ENCODE measurements around the gene TMEM250.
"Not testable (repeated sequence)": the region's sequence is repeated elsewhere in the genome, so short reads cannot be mapped to it uniquely, and the experiment has no call there.

Gene TMEM250

DNA sequence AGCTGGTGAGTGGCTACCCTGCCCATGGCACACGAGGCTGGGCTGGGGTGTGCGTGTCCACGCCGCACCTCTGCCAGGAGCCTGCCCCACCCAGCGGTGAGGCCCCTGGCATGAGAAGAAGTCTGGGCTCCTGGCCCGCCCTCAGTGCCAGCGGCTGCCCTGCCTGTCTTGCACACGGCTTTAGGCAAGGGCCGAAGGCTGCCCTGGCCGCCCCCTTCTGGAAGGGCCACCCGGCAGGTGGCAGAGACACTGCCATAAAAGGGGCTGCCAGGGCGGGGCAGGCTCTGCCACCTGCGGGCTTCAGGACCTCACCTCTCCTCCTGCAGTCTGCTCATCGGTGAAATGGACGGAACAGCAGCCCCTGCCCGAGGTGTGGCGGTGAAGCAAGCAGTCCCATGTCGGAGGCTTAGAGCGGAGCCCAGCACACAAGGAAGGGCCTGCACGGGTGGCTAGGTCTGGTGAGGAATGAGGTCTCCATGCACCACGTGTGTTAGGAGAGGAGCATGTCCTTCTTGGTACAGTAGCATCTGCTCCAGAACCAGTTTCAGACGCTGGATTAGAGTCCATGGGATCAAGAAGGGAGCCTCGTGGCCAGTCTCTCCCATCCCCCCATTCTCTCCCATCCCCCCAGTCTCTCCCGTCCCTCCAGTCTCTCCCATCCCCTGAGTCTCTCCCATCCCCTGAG, 34.8 kb upstream of the TMEM250 start:
- H3K27me3 ChIP-seq (ENCODE audit: control insufficient read depth in 2 of 2, insufficient read depth in 2 of 2, low read length in 2 of 2) = peaks cover 0 to 6% of the 10 kb centered on the region in 2 donors
- no peaks in the 10 kb centered on the region for H3K36me3 ChIP-seq (ENCODE audit: control insufficient read depth in 2 of 2, insufficient read depth in 2 of 2, low read length in 2 of 2)
- H3K27ac ChIP-seq (ENCODE audit: low read depth in 2 of 2, low read length in 2 of 2) = no peak overlapping the region

DNA sequence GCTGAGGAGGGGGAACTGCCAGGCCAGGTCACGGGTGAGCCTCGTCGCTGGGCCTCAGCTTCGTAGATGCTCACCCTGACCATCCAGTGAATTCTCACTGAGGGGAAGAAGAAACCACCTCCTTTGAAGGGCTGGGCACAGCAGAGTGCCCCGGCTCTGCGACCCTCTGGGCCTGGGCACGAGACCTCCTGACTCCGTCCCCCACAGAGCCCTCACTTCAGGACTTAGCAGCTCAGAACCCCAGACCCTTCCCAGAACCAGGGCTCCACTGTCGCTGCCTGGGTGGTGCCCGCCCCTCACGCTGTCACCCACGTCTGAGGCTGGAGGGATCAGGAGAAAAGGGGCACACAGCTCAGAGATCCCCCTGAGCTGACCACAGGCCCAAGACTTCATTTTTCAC, 34.3 kb upstream of the TMEM250 start:
- H3K9me3 ChIP-seq (ENCODE audit: control insufficient read depth in 2 of 2, low read length in 2 of 2) = no peaks in the 10 kb centered on the region
- no peaks in the 10 kb centered on the region for H3K4me1 ChIP-seq (ENCODE audit: control insufficient read depth in 2 of 2, insufficient read depth in 2 of 2, low read length in 2 of 2)
- H3K27me3 ChIP-seq (ENCODE audit: control insufficient read depth in 2 of 2, insufficient read depth in 2 of 2, low read length in 2 of 2) = peaks cover 0 to 1% of the 10 kb centered on the region in 2 donors

More for the DNA sequence above, 34.8 kb upstream of the TMEM250 start:
- Histone ChIP-seq H3K4me1 (ENCODE audit: control insufficient read depth in 2 of 2, insufficient read depth in 2 of 2, low read length in 2 of 2) (no peaks in the 10 kb centered on the region), H3K4me3 (ENCODE audit: low read length in 2 of 2) (no peak overlapping the region), H3K9ac (ENCODE audit: low read depth in 1 of 2, low read length in 2 of 2) (no peak overlapping the region), H3K9me3 (ENCODE audit: control insufficient read depth in 2 of 2, low read length in 2 of 2) (no peaks in the 10 kb centered on the region)

DNA sequence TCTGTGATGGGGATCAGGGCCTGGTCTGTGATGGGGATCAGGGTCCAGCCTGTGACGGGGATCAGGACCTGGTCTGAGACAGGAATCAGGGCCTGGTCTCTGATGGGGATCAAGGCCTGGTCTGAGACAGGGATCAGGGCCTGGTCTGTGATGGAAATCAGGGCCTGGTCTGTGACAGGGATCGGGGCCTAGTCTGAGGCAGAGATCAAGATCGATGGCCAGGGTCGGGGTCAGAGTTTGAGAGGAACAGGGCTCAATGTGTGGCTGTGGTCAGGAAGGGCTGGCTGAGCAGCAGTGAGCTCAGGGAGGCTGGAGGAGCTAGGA, 33.8 kb upstream of the TMEM250 start:
- no peaks in the 10 kb centered on the region for H3K4me1 ChIP-seq (ENCODE audit: control insufficient read depth in 2 of 2, insufficient read depth in 2 of 2, low read length in 2 of 2)
- no peak overlapping the region for H3K9ac ChIP-seq (ENCODE audit: low read depth in 1 of 2, low read length in 2 of 2)
- no peaks in the 10 kb centered on the region for H3K9me3 ChIP-seq (ENCODE audit: control insufficient read depth in 2 of 2, low read length in 2 of 2)
- H3K4me3 ChIP-seq (ENCODE audit: low read length in 2 of 2) = no peak overlapping the region
- H3K27me3 ChIP-seq (ENCODE audit: control insufficient read depth in 2 of 2, insufficient read depth in 2 of 2, low read length in 2 of 2) = peaks cover 0 to 2% of the 10 kb centered on the region in 2 donors
- H3K36me3 ChIP-seq (ENCODE audit: control insufficient read depth in 2 of 2, insufficient read depth in 2 of 2, low read length in 2 of 2) = no peaks in the 10 kb centered on the region
- H3K27ac ChIP-seq (ENCODE audit: low read depth in 2 of 2, low read length in 2 of 2) = no peak overlapping the region

More for the DNA sequence above, 34.3 kb upstream of the TMEM250 start:
- Histone ChIP-seq H3K4me3 (ENCODE audit: low read length in 2 of 2) (no peak overlapping the region), H3K27ac (ENCODE audit: low read depth in 2 of 2, low read length in 2 of 2) (no peak overlapping the region), H3K9ac (ENCODE audit: low read depth in 1 of 2, low read length in 2 of 2) (no peak overlapping the region), H3K36me3 (ENCODE audit: control insufficient read depth in 2 of 2, insufficient read depth in 2 of 2, low read length in 2 of 2) (no peaks in the 10 kb centered on the region)

DNA sequence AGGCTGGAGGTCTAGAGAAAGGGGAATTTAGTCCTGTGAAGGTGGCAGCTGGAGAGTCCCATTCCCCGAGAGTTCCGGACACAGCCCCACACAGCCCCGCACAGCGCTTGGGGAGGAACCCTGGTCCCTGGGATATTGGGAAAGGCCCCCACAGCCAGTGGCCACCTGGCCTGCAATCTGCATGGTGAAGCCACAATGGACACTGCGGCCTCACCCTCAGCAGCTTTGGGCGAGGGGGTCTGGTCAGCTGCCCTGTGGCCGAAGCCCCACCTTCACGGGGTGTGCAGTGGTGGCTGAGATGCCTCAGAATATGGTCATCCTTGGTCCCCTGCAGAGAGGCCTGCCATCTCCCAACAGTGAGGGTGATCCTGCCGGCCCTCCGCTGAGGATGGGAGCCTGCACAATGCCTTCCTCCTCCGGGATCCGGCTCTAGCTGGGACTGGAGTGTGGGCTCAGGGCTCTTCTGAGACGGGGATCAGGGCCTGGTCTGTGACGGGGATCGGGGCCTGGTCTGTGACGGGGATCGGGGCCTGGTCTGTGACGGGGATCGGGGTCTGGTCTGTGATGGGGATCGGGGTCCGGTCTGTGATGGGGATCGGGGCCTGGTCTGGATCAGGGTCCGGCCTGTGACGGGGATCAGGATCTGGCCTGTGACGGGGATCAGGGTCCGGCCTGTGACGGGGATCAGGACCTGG, 33.3 kb upstream of the TMEM250 start:
- H3K9me3 ChIP-seq (ENCODE audit: control insufficient read depth in 2 of 2, low read length in 2 of 2) = no peaks in the 10 kb centered on the region
- no peaks in the 10 kb centered on the region for H3K36me3 ChIP-seq (ENCODE audit: control insufficient read depth in 2 of 2, insufficient read depth in 2 of 2, low read length in 2 of 2)
- no peak overlapping the region for H3K4me3 ChIP-seq (ENCODE audit: low read length in 2 of 2)
- peaks cover 0 to 2% of the 10 kb centered on the region in 2 donors for H3K27me3 ChIP-seq (ENCODE audit: control insufficient read depth in 2 of 2, insufficient read depth in 2 of 2, low read length in 2 of 2)
- no peak overlapping the region for H3K27ac ChIP-seq (ENCODE audit: low read depth in 2 of 2, low read length in 2 of 2)
- no peaks in the 10 kb centered on the region for H3K4me1 ChIP-seq (ENCODE audit: control insufficient read depth in 2 of 2, insufficient read depth in 2 of 2, low read length in 2 of 2)
- H3K9ac ChIP-seq (ENCODE audit: low read depth in 1 of 2, low read length in 2 of 2) = no peak overlapping the region

DNA sequence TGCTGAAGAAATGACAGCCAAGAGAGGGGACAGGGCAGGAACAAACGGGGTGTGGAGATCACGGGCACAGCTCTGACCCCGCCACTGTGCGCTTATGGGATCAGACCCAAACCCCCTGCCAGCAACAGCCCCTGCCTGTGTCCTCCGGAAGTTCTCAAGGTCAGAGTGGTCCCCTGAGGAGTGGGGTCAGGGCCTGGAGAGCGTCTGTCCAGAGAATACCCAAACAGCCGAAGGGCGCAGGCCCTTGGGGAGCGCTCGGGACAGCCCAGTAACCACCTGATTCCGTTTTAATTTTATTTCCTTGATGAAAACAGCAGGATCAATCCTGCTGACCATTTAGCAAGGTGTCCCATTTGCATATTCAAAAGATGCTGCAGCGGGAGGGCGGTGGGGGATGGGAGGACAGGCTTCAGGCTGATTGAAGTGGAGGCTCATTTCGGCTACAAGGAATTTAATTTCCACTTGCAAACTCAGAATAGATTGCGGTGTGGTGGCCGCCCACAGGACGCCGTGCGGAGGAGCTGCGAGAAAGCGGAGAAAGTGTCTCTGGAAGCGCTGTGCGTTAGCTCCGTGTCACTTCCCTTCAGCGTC, 32.6 kb upstream of the TMEM250 start:
- Histone ChIP-seq H3K9ac (ENCODE audit: low read depth in 1 of 2, low read length in 2 of 2) (no peak overlapping the region), H3K4me3 (ENCODE audit: low read length in 2 of 2) (no peak overlapping the region), H3K27ac (ENCODE audit: low read depth in 2 of 2, low read length in 2 of 2) (no peak overlapping the region), H3K9me3 (ENCODE audit: control insufficient read depth in 2 of 2, low read length in 2 of 2) (no peaks in the 10 kb centered on the region), H3K36me3 (ENCODE audit: control insufficient read depth in 2 of 2, insufficient read depth in 2 of 2, low read length in 2 of 2) (no peaks in the 10 kb centered on the region), H3K27me3 (ENCODE audit: control insufficient read depth in 2 of 2, insufficient read depth in 2 of 2, low read length in 2 of 2) (peaks cover 0 to 2% of the 10 kb centered on the region in 2 donors), H3K4me1 (ENCODE audit: control insufficient read depth in 2 of 2, insufficient read depth in 2 of 2, low read length in 2 of 2) (no peaks in the 10 kb centered on the region)

DNA sequence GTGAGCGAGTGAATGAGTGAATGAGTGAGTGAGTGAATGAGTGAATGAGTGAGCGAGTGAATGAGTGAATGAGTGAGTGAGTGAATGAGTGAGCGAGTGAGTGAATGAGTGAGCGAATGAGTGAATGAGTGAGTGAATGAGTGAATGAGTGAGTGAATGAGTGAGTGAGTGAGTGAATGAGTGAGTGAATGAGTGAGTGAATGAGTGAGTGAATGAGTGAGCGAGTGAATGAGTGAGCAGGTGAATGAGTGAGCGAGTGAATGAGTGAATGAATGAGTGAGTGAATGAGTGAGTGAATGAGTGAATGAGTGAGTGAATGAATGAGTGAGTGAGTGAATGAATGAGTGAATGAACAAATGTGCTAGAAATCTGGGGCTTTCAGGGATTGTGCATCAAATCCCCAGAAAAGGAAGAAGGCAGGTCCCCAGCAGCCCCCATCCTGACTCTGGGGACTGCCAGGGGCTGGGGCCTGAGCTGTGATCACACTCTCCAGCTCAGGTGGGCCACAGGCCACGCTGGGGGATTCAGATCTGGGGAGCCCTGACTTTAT, 32.1 kb upstream of the TMEM250 start:
- not testable (repeated sequence) for H3K4me1 ChIP-seq (ENCODE audit: control insufficient read depth in 2 of 2, insufficient read depth in 2 of 2, low read length in 2 of 2); H3K9me3 ChIP-seq (ENCODE audit: control insufficient read depth in 2 of 2, low read length in 2 of 2); H3K36me3 ChIP-seq (ENCODE audit: control insufficient read depth in 2 of 2, insufficient read depth in 2 of 2, low read length in 2 of 2); H3K27ac ChIP-seq (ENCODE audit: low read depth in 2 of 2, low read length in 2 of 2); H3K9ac ChIP-seq (ENCODE audit: low read depth in 1 of 2, low read length in 2 of 2); H3K27me3 ChIP-seq (ENCODE audit: control insufficient read depth in 2 of 2, insufficient read depth in 2 of 2, low read length in 2 of 2); H3K4me3 ChIP-seq (ENCODE audit: low read length in 2 of 2)

DNA sequence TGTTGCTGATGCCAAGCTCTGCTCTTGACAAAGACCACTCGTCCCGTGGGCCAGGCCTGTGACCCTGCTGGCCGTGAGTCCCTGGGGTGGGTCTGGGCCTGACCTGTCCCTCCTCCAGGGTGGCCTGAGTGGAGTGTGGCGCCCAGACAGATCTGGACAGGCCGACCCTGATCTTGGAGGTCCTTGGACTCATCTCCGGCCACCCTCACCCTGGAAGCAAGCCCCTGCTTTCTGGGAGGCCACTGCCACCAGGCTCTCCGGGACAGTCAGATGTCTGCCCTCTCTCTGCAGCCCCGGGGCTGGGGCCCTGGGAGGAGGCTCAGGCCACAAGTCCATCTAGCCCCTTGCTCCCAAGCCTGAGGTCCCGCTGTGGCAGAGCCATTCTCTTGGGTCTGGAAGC, 31.2 kb upstream of the TMEM250 start:
- Histone ChIP-seq H3K9me3 (ENCODE audit: control insufficient read depth in 2 of 2, low read length in 2 of 2) (no peaks in the 10 kb centered on the region), H3K36me3 (ENCODE audit: control insufficient read depth in 2 of 2, insufficient read depth in 2 of 2, low read length in 2 of 2) (no peaks in the 10 kb centered on the region), H3K4me3 (ENCODE audit: low read length in 2 of 2) (no peak overlapping the region), H3K27me3 (ENCODE audit: control insufficient read depth in 2 of 2, insufficient read depth in 2 of 2, low read length in 2 of 2) (peaks cover 2 to 5% of the 10 kb centered on the region in 2 donors), H3K9ac (ENCODE audit: low read depth in 1 of 2, low read length in 2 of 2) (no peak overlapping the region), H3K27ac (ENCODE audit: low read depth in 2 of 2, low read length in 2 of 2) (no peak overlapping the region), H3K4me1 (ENCODE audit: control insufficient read depth in 2 of 2, insufficient read depth in 2 of 2, low read length in 2 of 2) (no peaks in the 10 kb centered on the region)

DNA sequence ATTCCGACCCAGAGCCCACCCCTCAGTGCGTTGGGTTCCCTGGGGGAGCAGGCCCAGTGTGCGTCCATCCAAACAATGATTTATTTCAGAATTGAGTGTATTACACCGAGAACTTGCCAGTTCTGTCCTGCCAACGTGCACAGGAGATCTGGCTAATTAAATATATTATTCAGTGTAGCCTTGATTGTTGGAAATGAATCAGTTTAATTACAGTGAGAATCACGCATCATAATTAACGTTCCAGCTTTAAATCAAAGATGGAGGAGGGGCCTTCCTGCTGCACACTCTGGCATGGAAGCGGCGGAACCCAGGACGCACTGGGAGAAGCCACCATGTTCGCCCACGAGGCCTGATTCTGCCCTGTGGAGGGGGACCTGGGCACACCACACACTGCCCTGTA, 30.7 kb upstream of the TMEM250 start:
- Histone ChIP-seq H3K9ac (ENCODE audit: low read depth in 1 of 2, low read length in 2 of 2) (no peak overlapping the region), H3K27ac (ENCODE audit: low read depth in 2 of 2, low read length in 2 of 2) (no peak overlapping the region), H3K4me3 (ENCODE audit: low read length in 2 of 2) (no peak overlapping the region), H3K36me3 (ENCODE audit: control insufficient read depth in 2 of 2, insufficient read depth in 2 of 2, low read length in 2 of 2) (no peaks in the 10 kb centered on the region), H3K4me1 (ENCODE audit: control insufficient read depth in 2 of 2, insufficient read depth in 2 of 2, low read length in 2 of 2) (no peaks in the 10 kb centered on the region), H3K27me3 (ENCODE audit: control insufficient read depth in 2 of 2, insufficient read depth in 2 of 2, low read length in 2 of 2) (peaks cover 2 to 7% of the 10 kb centered on the region in 2 donors), H3K9me3 (ENCODE audit: control insufficient read depth in 2 of 2, low read length in 2 of 2) (no peaks in the 10 kb centered on the region)

DNA sequence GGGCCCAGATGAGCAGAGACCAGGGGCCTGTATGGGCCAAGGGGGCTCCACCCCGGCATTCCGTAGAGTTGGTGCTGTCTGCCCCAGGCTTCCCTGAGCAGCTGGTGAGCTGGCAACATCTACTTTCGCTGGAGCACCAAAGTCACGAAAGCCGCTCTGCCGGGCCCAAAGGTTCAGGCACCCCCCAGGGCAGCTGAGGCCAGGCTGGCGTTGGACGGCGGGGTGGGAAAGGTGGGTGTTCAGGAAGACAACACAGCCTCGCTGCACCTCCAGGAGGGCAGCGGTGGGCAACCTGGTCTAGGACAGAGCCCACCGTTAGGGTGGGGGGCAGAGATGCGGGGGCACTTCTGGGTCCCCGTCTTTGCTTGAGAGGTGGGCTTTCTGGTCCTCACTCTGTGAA, 30.1 kb upstream of the TMEM250 start:
- Histone ChIP-seq H3K9ac (ENCODE audit: low read depth in 1 of 2, low read length in 2 of 2) (no peak overlapping the region), H3K4me3 (ENCODE audit: low read length in 2 of 2) (no peak overlapping the region), H3K4me1 (ENCODE audit: control insufficient read depth in 2 of 2, insufficient read depth in 2 of 2, low read length in 2 of 2) (no peaks in the 10 kb centered on the region), H3K36me3 (ENCODE audit: control insufficient read depth in 2 of 2, insufficient read depth in 2 of 2, low read length in 2 of 2) (no peaks in the 10 kb centered on the region), H3K27me3 (ENCODE audit: control insufficient read depth in 2 of 2, insufficient read depth in 2 of 2, low read length in 2 of 2) (peaks cover 2 to 9% of the 10 kb centered on the region in 2 donors), H3K27ac (ENCODE audit: low read depth in 2 of 2, low read length in 2 of 2) (no peak overlapping the region), H3K9me3 (ENCODE audit: control insufficient read depth in 2 of 2, low read length in 2 of 2) (no peaks in the 10 kb centered on the region)

Measured in mucosa of rectum (tissue), 2 donors.